ENCODE data around the gene ARHGAP26. TPM values are rescaled to one million over a fixed set of nuclear protein-coding genes. Genes with fewer than 3 reads are reported as not detected.

Gene ARHGAP26
- total RNA-seq, 1 donor: 7.6 TPM

- no peak for TF ChIP-seq CTCF (IDR thresholded peaks at IDR 0.05; ENCODE audit: extremely low read depth, low read depth, low read length)
- H3K27me3 ChIP-seq (ENCODE audit: insufficient read depth, low read length): no peaks in the 10 kb centered on the region
- peaks cover 4% of the 10 kb centered on the region for H3K4me1 ChIP-seq (ENCODE audit: insufficient read depth, low read length)
- H4K20me1 ChIP-seq (ENCODE audit: insufficient read depth, low read length): no peaks in the 10 kb centered on the region
- H3K36me3 ChIP-seq (ENCODE audit: insufficient read depth, low read length): no peaks in the 10 kb centered on the region
- no peak overlapping the region for H3K27ac ChIP-seq (ENCODE audit: low read depth, low read length)
- H3K4me2 ChIP-seq (ENCODE audit: insufficient read depth, low read length): no peak overlapping the region
- no peaks in the 10 kb centered on the region for H3K79me2 ChIP-seq (ENCODE audit: insufficient read depth, low read length)
- H3K4me3 ChIP-seq (ENCODE audit: insufficient read depth, low read length): no peak overlapping the region
- H3K9me3 ChIP-seq (ENCODE audit: low read depth, low read length): no peaks in the 10 kb centered on the region
- no peak overlapping the region for H2AFZ ChIP-seq (ENCODE audit: low read length)
- no peak for DNase-seq (ENCODE audit: insufficient read length, low spot score, missing footprints)
Observed at GRCh38 chr5:143134900-143135299, 364.7 kb downstream of the ARHGAP26 start.

GRCh38 chr5:143135832-143136551, 365.8 kb downstream of the ARHGAP26 start:
- Histone ChIP-seq H3K4me2 (ENCODE audit: insufficient read depth, low read length) (no peak overlapping the region), H3K9me3 (ENCODE audit: low read depth, low read length) (no peaks in the 10 kb centered on the region), H3K36me3 (ENCODE audit: insufficient read depth, low read length) (no peaks in the 10 kb centered on the region), H3K27ac (ENCODE audit: low read depth, low read length) (no peak overlapping the region), H3K79me2 (ENCODE audit: insufficient read depth, low read length) (no peaks in the 10 kb centered on the region), H4K20me1 (ENCODE audit: insufficient read depth, low read length) (no peaks in the 10 kb centered on the region), H2AFZ (ENCODE audit: low read length) (no peak overlapping the region), H3K4me1 (ENCODE audit: insufficient read depth, low read length) (peaks cover 4% of the 10 kb centered on the region), H3K27me3 (ENCODE audit: insufficient read depth, low read length) (no peaks in the 10 kb centered on the region), H3K4me3 (ENCODE audit: insufficient read depth, low read length) (no peak overlapping the region)
- TF ChIP-seq CTCF (IDR thresholded peaks at IDR 0.05; ENCODE audit: extremely low read depth, low read depth, low read length): no peak
- peak; percentile 49 for DNase-seq (ENCODE audit: insufficient read length, low spot score, missing footprints)

GRCh38 chr5:143138839-143139238, 368.7 kb downstream of the ARHGAP26 start:
- no peak for TF ChIP-seq CTCF (IDR thresholded peaks at IDR 0.05; ENCODE audit: extremely low read depth, low read depth, low read length)
- Histone ChIP-seq H3K79me2 (ENCODE audit: insufficient read depth, low read length) (no peaks in the 10 kb centered on the region), H3K4me2 (ENCODE audit: insufficient read depth, low read length) (no peak overlapping the region), H2AFZ (ENCODE audit: low read length) (no peak overlapping the region), H3K9me3 (ENCODE audit: low read depth, low read length) (no peaks in the 10 kb centered on the region), H3K27ac (ENCODE audit: low read depth, low read length) (no peak overlapping the region), H3K36me3 (ENCODE audit: insufficient read depth, low read length) (no peaks in the 10 kb centered on the region), H4K20me1 (ENCODE audit: insufficient read depth, low read length) (no peaks in the 10 kb centered on the region), H3K4me1 (ENCODE audit: insufficient read depth, low read length) (peaks cover 15% of the 10 kb centered on the region), H3K4me3 (ENCODE audit: insufficient read depth, low read length) (no peak overlapping the region), H3K27me3 (ENCODE audit: insufficient read depth, low read length) (no peaks in the 10 kb centered on the region)
- no peak for DNase-seq (ENCODE audit: insufficient read length, low spot score, missing footprints)

- Histone ChIP-seq H3K27ac (ENCODE audit: low read depth, low read length) (no peak overlapping the region), H3K4me2 (ENCODE audit: insufficient read depth, low read length) (no peak overlapping the region), H3K27me3 (ENCODE audit: insufficient read depth, low read length) (no peaks in the 10 kb centered on the region), H4K20me1 (ENCODE audit: insufficient read depth, low read length) (no peaks in the 10 kb centered on the region), H3K4me3 (ENCODE audit: insufficient read depth, low read length) (no peak overlapping the region), H3K9me3 (ENCODE audit: low read depth, low read length) (no peaks in the 10 kb centered on the region), H2AFZ (ENCODE audit: low read length) (no peak overlapping the region), H3K79me2 (ENCODE audit: insufficient read depth, low read length) (no peaks in the 10 kb centered on the region), H3K4me1 (ENCODE audit: insufficient read depth, low read length) (peaks cover 19% of the 10 kb centered on the region), H3K36me3 (ENCODE audit: insufficient read depth, low read length) (no peaks in the 10 kb centered on the region)
- DNase-seq (ENCODE audit: insufficient read length, low spot score, missing footprints): no peak
- TF ChIP-seq CTCF (IDR thresholded peaks at IDR 0.05; ENCODE audit: extremely low read depth, low read depth, low read length): no peak
Observed at GRCh38 chr5:143139585-143139984, 369.4 kb downstream of the ARHGAP26 start.
